Measurements from ENCODE around the gene KCNRG.
"Not testable (repeated sequence)": the region's sequence is repeated elsewhere in the genome, so short reads cannot be mapped to it uniquely, and the experiment has no call there.

KCNRG gene

GRCh38 chr13:49986471-49986870 lies 28.8 kb upstream of the KCNRG start:
- Histone ChIP-seq H4K8ac (ENCODE audit: low read length) (no peak overlapping the region), H3K18ac (ENCODE audit: low read depth in 1 of 2, low read length in 2 of 2) (no peak overlapping the region), H3K9me3 (ENCODE audit: control insufficient read depth, low read length) (no peaks in the 10 kb centered on the region), H3K4me3 (ENCODE audit: insufficient read depth in 1 of 2, low read depth in 1 of 2, low read length in 2 of 2) (no peak overlapping the region), H3K9ac (ENCODE audit: low read length) (no peak overlapping the region), H3K27ac (ENCODE audit: low read length, poor library complexity, severe bottlenecking) (no peak overlapping the region), H3K23ac (ENCODE audit: low read length in 2 of 2) (no peak overlapping the region), H3K14ac (ENCODE audit: low read length in 2 of 2) (no peak overlapping the region), H3K4me2 (ENCODE audit: low read length, poor library complexity, severe bottlenecking) (no peak overlapping the region), H2BK12ac (ENCODE audit: low read length in 2 of 2) (no peak overlapping the region), H2AK5ac (ENCODE audit: low read length, severe bottlenecking) (no peak overlapping the region), H2BK15ac (ENCODE audit: low read depth, poor library complexity, severe bottlenecking) (no peak overlapping the region), H3K79me1 (replicated peaks; ENCODE audit: low read length, poor library complexity, severe bottlenecking) (no peaks in the 10 kb centered on the region), H4K91ac (ENCODE audit: low read length) (no peak overlapping the region), H3K27me3 (ENCODE audit: control insufficient read depth in 1 of 2, insufficient read depth in 1 of 2, low read length in 2 of 2) (no peaks in the 10 kb centered on the region), H3K36me3 (ENCODE audit: control insufficient read depth in 1 of 2, insufficient read depth in 2 of 2, low read depth in 1 of 2, low read length in 2 of 2) (peaks cover 0 to 74% of the 10 kb centered on the region in 2 experiments), H2BK120ac (ENCODE audit: low read depth, low read length) (no peak overlapping the region), H2AFZ (ENCODE audit: low read depth, low read length) (no peak overlapping the region), H3K4me1 (ENCODE audit: control insufficient read depth, insufficient read depth, low read depth, low read length) (no peaks in the 10 kb centered on the region), H2BK5ac (ENCODE audit: low read depth, low read length, poor library complexity, severe bottlenecking) (no peak overlapping the region), H3K4ac (ENCODE audit: low read depth in 1 of 2, low read length in 2 of 2) (no peak overlapping the region)
- no peak for DNase-seq
- 91% methylated on average over 5 of the region's 7 CpGs for WGBS

DNA sequence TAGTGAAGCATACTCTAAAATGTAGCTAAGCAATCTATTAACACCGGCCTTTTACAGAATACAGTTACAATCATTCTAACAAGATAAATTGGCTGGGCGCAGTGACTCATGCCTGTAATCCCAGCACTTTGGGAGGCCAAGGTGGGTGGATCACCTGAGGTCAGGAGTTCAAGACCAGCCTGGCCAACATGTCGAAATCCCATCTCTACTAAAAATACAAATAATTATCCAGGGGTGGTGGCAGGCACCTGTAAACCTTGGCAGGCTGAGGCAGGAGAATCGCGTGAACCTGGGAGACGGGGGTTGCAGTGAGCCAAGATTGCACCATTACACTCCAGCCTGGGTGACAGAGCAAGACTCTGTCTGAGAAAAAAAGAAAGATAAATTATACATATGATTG lies 24.6 kb upstream of the KCNRG start:
- H2BK120ac ChIP-seq (ENCODE audit: low read depth, low read length); H3K27me3 ChIP-seq (ENCODE audit: control insufficient read depth in 1 of 2, insufficient read depth in 1 of 2, low read length in 2 of 2): not testable (repeated sequence)

GRCh38 chr13:49993111-49993510 lies 22.1 kb upstream of the KCNRG start:
- Histone ChIP-seq H3K27ac (ENCODE audit: low read length, poor library complexity, severe bottlenecking) (no peak overlapping the region), H3K4me1 (ENCODE audit: control insufficient read depth, insufficient read depth, low read depth, low read length) (no peaks in the 10 kb centered on the region), H2AK5ac (ENCODE audit: low read length, severe bottlenecking) (no peak overlapping the region), H2AFZ (ENCODE audit: low read depth, low read length) (no peak overlapping the region), H3K4me3 (ENCODE audit: insufficient read depth in 1 of 2, low read depth in 1 of 2, low read length in 2 of 2) (no peak overlapping the region), H2BK15ac (ENCODE audit: low read depth, poor library complexity, severe bottlenecking) (no peak overlapping the region), H3K79me1 (replicated peaks; ENCODE audit: low read length, poor library complexity, severe bottlenecking) (no peaks in the 10 kb centered on the region), H4K8ac (ENCODE audit: low read length) (no peak overlapping the region), H2BK120ac (ENCODE audit: low read depth, low read length) (no peak overlapping the region), H3K36me3 (ENCODE audit: control insufficient read depth in 1 of 2, insufficient read depth in 2 of 2, low read depth in 1 of 2, low read length in 2 of 2) (peaks cover 0 to 54% of the 10 kb centered on the region in 2 experiments), H2BK12ac (ENCODE audit: low read length in 2 of 2) (no peak overlapping the region), H3K14ac (ENCODE audit: low read length in 2 of 2) (no peak overlapping the region), H3K9me3 (ENCODE audit: control insufficient read depth, low read length) (no peaks in the 10 kb centered on the region), H3K4ac (ENCODE audit: low read depth in 1 of 2, low read length in 2 of 2) (no peak overlapping the region), H3K27me3 (ENCODE audit: control insufficient read depth in 1 of 2, insufficient read depth in 1 of 2, low read length in 2 of 2) (no peaks in the 10 kb centered on the region), H2BK5ac (ENCODE audit: low read depth, low read length, poor library complexity, severe bottlenecking) (no peak overlapping the region), H3K9ac (ENCODE audit: low read length) (no peak overlapping the region), H4K91ac (ENCODE audit: low read length) (no peak overlapping the region), H3K4me2 (ENCODE audit: low read length, poor library complexity, severe bottlenecking) (no peak overlapping the region), H3K23ac (ENCODE audit: low read length in 2 of 2) (no peak overlapping the region), H3K18ac (ENCODE audit: low read depth in 1 of 2, low read length in 2 of 2) (no peak overlapping the region)
- DNase-seq = no peak

More for the DNA sequence above, 24.6 kb upstream of the KCNRG start:
- not testable (repeated sequence) for H2BK15ac ChIP-seq (ENCODE audit: low read depth, poor library complexity, severe bottlenecking); H2BK12ac ChIP-seq (ENCODE audit: low read length in 2 of 2); H2BK5ac ChIP-seq (ENCODE audit: low read depth, low read length, poor library complexity, severe bottlenecking); H3K4me1 ChIP-seq (ENCODE audit: control insufficient read depth, insufficient read depth, low read depth, low read length); H3K14ac ChIP-seq (ENCODE audit: low read length in 2 of 2); H3K18ac ChIP-seq (ENCODE audit: low read depth in 1 of 2, low read length in 2 of 2); H3K79me1 ChIP-seq (replicated peaks; ENCODE audit: low read length, poor library complexity, severe bottlenecking); H2AFZ ChIP-seq (ENCODE audit: low read depth, low read length); H3K4ac ChIP-seq (ENCODE audit: low read depth in 1 of 2, low read length in 2 of 2); H4K8ac ChIP-seq (ENCODE audit: low read length); H3K23ac ChIP-seq (ENCODE audit: low read length in 2 of 2); DNase-seq; H3K9ac ChIP-seq (ENCODE audit: low read length); H4K91ac ChIP-seq (ENCODE audit: low read length); H3K4me2 ChIP-seq (ENCODE audit: low read length, poor library complexity, severe bottlenecking); H3K27ac ChIP-seq (ENCODE audit: low read length, poor library complexity, severe bottlenecking); H2AK5ac ChIP-seq (ENCODE audit: low read length, severe bottlenecking); H3K9me3 ChIP-seq (ENCODE audit: control insufficient read depth, low read length); H3K4me3 ChIP-seq (ENCODE audit: insufficient read depth in 1 of 2, low read depth in 1 of 2, low read length in 2 of 2)
- WGBS = 94% methylated on average over 6 of the region's 6 CpGs
- H3K36me3 ChIP-seq (ENCODE audit: control insufficient read depth in 1 of 2, insufficient read depth in 2 of 2, low read depth in 1 of 2, low read length in 2 of 2) = peaks cover 0 to 69% of the 10 kb centered on the region in 2 experiments

DNA sequence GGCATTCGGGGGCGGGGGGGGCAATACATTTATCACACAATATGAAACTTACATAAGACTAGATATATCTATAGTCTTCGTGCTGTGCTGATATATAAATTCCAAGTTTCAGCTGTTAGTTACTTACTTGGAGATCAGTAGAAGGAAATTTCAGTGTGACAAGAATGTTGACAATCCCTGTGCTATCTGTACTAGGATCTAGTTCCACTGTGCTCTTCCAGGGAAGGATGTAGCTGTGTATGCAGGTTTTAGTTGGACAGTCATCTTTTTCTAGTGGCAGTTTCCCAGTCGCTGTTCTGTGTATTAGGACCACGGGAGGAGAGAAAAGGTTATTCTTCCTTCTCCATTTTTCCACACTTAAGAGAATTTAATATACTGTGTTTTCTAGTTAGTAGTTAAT lies 21.6 kb upstream of the KCNRG start:
- no peak overlapping the region for H3K23ac ChIP-seq (ENCODE audit: low read length in 2 of 2)
- no peak overlapping the region for H2AFZ ChIP-seq (ENCODE audit: low read depth, low read length)
- H3K9ac ChIP-seq (ENCODE audit: low read length) = no peak overlapping the region
- DNase-seq = no peak
- no peak overlapping the region for H3K4me2 ChIP-seq (ENCODE audit: low read length, poor library complexity, severe bottlenecking)
- H4K91ac ChIP-seq (ENCODE audit: low read length) = no peak overlapping the region
- 94% methylated on average over 1 of the region's 5 CpGs for WGBS
- H3K4ac ChIP-seq (ENCODE audit: low read depth in 1 of 2, low read length in 2 of 2) = no peak overlapping the region
- no peak overlapping the region for H2BK5ac ChIP-seq (ENCODE audit: low read depth, low read length, poor library complexity, severe bottlenecking)
- H2BK15ac ChIP-seq (ENCODE audit: low read depth, poor library complexity, severe bottlenecking) = no peak overlapping the region
- peaks cover 2 to 54% of the 10 kb centered on the region in 2 experiments for H3K36me3 ChIP-seq (ENCODE audit: control insufficient read depth in 1 of 2, insufficient read depth in 2 of 2, low read depth in 1 of 2, low read length in 2 of 2)
- H2AK5ac ChIP-seq (ENCODE audit: low read length, severe bottlenecking) = no peak overlapping the region
- H3K14ac ChIP-seq (ENCODE audit: low read length in 2 of 2) = no peak overlapping the region
- H3K27ac ChIP-seq (ENCODE audit: low read length, poor library complexity, severe bottlenecking) = no peak overlapping the region
- no peak overlapping the region for H4K8ac ChIP-seq (ENCODE audit: low read length)
- H2BK12ac ChIP-seq (ENCODE audit: low read length in 2 of 2) = no peak overlapping the region
- no peak overlapping the region for H2BK120ac ChIP-seq (ENCODE audit: low read depth, low read length)
- no peaks in the 10 kb centered on the region for H3K27me3 ChIP-seq (ENCODE audit: control insufficient read depth in 1 of 2, insufficient read depth in 1 of 2, low read length in 2 of 2)
- no peak overlapping the region for H3K18ac ChIP-seq (ENCODE audit: low read depth in 1 of 2, low read length in 2 of 2)
- no peaks in the 10 kb centered on the region for H3K79me1 ChIP-seq (replicated peaks; ENCODE audit: low read length, poor library complexity, severe bottlenecking)
- peaks cover 2% of the 10 kb centered on the region for H3K4me1 ChIP-seq (ENCODE audit: control insufficient read depth, insufficient read depth, low read depth, low read length)
- H3K4me3 ChIP-seq (ENCODE audit: insufficient read depth in 1 of 2, low read depth in 1 of 2, low read length in 2 of 2) = no peak overlapping the region
- no peaks in the 10 kb centered on the region for H3K9me3 ChIP-seq (ENCODE audit: control insufficient read depth, low read length)

Measured in mesenchymal stem cell (in vitro differentiated cells and primary cell).